GM21825 (cell line): Measurements from ENCODE around the gene RFT1.
"Not testable (repeated sequence)": the region's sequence is repeated elsewhere in the genome, so short reads cannot be mapped to it uniquely, and the experiment has no call there.

Experiments used
- ATAC-seq: cut with Tn5 transposase; IDR thresholded peaks from one replicate; pipeline ENCODE4 v1.9.1; 2021; ENCODE audit warnings: mild to moderate bottlenecking, moderate library complexity; ENCODE audit not compliant: unreplicated experiment

Gene RFT1

GRCh38 chr3:53072653-53073552 is 57.3 kb downstream of the RFT1 start:
- ATAC-seq: peak; percentile 79

GRCh38 chr3:53071882-53072431 is 58.3 kb downstream of the RFT1 start:
- no peak for ATAC-seq

GRCh38 chr3:53069422-53070068 is 60.7 kb downstream of the RFT1 start:
- ATAC-seq: no peak

GRCh38 chr3:53068176-53068575 is 62.1 kb downstream of the RFT1 start:
- ATAC-seq: no peak

GRCh38 chr3:53067567-53067966 is 62.7 kb downstream of the RFT1 start:
- ATAC-seq: no peak

- no peak for ATAC-seq
Measured at GRCh38 chr3:53065841-53066480, 64.3 kb downstream of the RFT1 start.

GRCh38 chr3:53062905-53063304 is 67.3 kb downstream of the RFT1 start:
- ATAC-seq: no peak

GRCh38 chr3:53056442-53056841 is 73.8 kb downstream of the RFT1 start:
- no peak for ATAC-seq

- ATAC-seq: not testable (repeated sequence)
Measured at GRCh38 chr3:53054233-53054632, 76.0 kb downstream of the RFT1 start.

- ATAC-seq: no peak
Measured at GRCh38 chr3:53051929-53052328, 78.3 kb downstream of the RFT1 start.

- no peak for ATAC-seq
Measured at GRCh38 chr3:53049987-53050386, 80.2 kb downstream of the RFT1 start.

GRCh38 chr3:53046171-53047170 is 83.8 kb downstream of the RFT1 start:
- ATAC-seq: peak; percentile 39

- peak; percentile 39 for ATAC-seq
Measured at GRCh38 chr3:53045518-53046170, 84.6 kb downstream of the RFT1 start, which contains the start of gene SFMBT1. SFMBT1 (minus strand) TSS chr3:53046073; CDS start chr3:52969128, 76,945 bp downstream.

- ATAC-seq: peak; percentile 37
Measured at GRCh38 chr3:53044711-53045517, 85.3 kb downstream of the RFT1 start.

- ATAC-seq: no peak
Measured at GRCh38 chr3:53044371-53044710, 85.9 kb downstream of the RFT1 start.

GRCh38 chr3:53043738-53044137 is 86.5 kb downstream of the RFT1 start:
- no peak for ATAC-seq

GRCh38 chr3:53042651-53043050 is 87.6 kb downstream of the RFT1 start:
- no peak for ATAC-seq

GRCh38 chr3:53040351-53040820 is 89.8 kb downstream of the RFT1 start:
- no peak for ATAC-seq

GRCh38 chr3:53039376-53039752 is 90.9 kb downstream of the RFT1 start:
- no peak for ATAC-seq
